Rectal smooth muscle tissue (tissue), 1 donor: Measurements from ENCODE around the gene ESRRA.
"Not testable (repeated sequence)": the region's sequence is repeated elsewhere in the genome, so short reads cannot be mapped to it uniquely, and the experiment has no call there.

Source experiments
- H3K27ac ChIP-seq: one replicate; pipeline ENCODE4 v1.7.0; 2013; ENCODE audit warnings: low read depth, low read length, inconsistent platforms
- H3K27me3 ChIP-seq: one replicate; pipeline ENCODE4 v1.7.0; 2013; ENCODE audit warnings: low read length; ENCODE audit not compliant: control insufficient read depth, insufficient read depth
- H3K36me3 ChIP-seq: one replicate; pipeline ENCODE4 v1.7.0; 2013; ENCODE audit warnings: low read length; ENCODE audit not compliant: control insufficient read depth, insufficient read depth
- H3K4me1 ChIP-seq: one replicate; pipeline ENCODE4 v1.7.0; 2013; ENCODE audit warnings: low read length; ENCODE audit not compliant: control insufficient read depth, insufficient read depth
- H3K4me3 ChIP-seq: one replicate; pipeline ENCODE4 v1.7.0; 2013; ENCODE audit warnings: low read length
- H3K9ac ChIP-seq: one replicate; pipeline ENCODE4 v1.7.0; 2013; ENCODE audit warnings: low read length

Gene ESRRA

DNA sequence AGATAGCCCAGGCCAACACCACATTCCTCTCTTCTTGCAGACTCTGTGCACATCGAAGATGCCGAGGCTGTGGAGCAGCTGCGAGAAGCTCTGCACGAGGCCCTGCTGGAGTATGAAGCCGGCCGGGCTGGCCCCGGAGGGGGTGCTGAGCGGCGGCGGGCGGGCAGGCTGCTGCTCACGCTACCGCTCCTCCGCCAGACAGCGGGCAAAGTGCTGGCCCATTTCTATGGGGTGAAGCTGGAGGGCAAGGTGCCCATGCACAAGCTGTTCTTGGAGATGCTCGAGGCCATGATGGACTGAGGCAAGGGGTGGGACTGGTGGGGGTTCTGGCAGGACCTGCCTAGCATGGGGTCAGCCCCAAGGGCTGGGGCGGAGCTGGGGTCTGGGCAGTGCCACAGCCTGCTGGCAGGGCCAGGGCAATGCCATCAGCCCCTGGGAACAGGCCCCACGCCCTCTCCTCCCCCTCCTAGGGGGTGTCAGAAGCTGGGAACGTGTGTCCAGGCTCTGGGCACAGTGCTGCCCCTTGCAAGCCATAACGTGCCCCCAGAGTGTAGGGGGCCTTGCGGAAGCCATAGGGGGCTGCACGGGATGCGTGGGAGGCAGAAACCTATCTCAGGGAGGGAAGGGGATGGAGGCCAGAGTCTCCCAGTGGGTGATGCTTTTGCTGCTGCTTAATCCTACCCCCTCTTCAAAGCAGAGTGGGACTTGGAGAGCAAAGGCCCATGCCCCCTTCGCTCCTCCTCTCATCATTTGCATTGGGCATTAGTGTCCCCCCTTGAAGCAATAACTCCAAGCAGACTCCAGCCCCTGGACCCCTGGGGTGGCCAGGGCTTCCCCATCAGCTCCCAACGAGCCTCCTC, 10.6 kb downstream of the ESRRA start:
- not testable (repeated sequence) for H3K9ac ChIP-seq, H3K27me3 ChIP-seq, H3K4me1 ChIP-seq, H3K27ac ChIP-seq, H3K36me3 ChIP-seq, H3K4me3 ChIP-seq

DNA sequence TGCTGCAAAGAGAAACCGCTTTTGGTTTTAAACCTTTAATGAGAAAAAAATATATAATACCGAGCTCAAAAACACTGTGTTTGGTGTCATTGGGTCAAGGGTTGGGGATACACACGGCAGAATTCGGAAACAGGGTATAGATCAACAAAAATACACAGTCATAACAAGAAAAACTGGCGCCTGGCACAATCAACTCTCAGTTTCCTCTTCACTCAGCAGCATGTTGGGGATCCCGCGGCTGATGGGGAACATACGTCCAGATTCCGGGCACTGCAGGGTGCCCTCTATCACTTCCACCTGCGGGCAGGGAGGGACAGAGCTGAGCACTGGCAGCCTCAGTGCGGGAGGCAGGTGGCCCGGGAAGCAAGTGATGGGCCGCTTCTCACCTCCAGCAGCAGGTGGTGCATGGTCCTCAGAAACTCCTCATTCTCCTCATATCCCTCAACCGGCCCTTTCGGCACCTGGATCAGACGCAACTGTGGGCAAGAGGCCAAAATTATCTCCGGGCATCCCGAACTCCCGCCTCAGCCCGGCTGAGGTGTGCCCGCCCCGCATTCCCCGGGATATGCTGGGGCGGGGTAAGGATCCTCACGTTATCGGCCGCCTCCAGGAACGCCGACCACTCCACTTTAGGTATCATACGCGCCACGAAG, 11.5 kb downstream of the ESRRA start:
- H3K4me3 ChIP-seq, result peak overlapping the region; percentile 78
- H3K27me3 ChIP-seq, result no peaks in the 10 kb centered on the region
- peaks cover 12% of the 10 kb centered on the region for H3K36me3 ChIP-seq
- H3K4me1 ChIP-seq, result peaks cover 4% of the 10 kb centered on the region
- peak overlapping the region; percentile 97 for H3K27ac ChIP-seq
- peak overlapping the region; percentile 66 for H3K9ac ChIP-seq

DNA sequence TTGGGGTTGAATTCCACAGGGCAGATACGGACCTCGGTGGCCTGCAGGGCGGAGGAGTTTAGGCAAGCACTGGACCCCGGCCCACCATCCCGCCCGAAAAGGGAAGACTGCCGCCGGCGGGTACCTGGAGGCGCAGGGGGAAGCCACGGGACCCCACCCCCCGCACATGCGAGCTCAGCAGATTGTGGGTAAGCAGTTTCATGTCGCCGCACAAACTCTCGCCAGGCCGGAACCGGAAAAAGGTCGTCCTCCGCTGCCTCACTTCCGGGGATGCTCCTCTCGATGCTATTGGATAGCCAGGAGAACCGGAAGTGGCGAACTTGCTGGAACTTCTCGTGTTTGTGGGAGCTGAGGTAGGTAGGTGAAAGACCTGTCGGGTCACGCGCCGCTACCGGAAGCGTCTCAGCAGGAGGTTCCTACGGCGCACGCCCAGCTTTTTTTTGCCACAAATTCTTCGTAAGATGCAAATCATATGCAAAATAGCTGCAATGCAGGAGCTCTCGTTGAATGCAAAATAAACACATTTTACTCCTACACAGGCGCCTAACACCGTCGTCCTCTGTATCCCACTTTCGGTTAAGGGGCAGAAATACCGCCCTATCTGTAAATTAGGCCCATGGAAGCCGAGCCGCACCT, 12.1 kb downstream of the ESRRA start, which contains the start of gene TRMT112:
Gene TRMT112 (minus strand): TSS at position 235 of the 636 bp plus-strand sequence. CDS start 33 bp downstream, at position 202.
- Histone ChIP-seq H3K27ac (peak within 1 kb of the TSS; percentile 97), H3K4me3 (peak within 1 kb of the TSS; percentile 78), H3K36me3 (peaks cover 13% of the 10 kb centered on the region), H3K9ac (peak within 1 kb of the TSS; percentile 72), H3K27me3 (no peaks in the 10 kb centered on the region), H3K4me1 (peaks cover 4% of the 10 kb centered on the region)

DNA sequence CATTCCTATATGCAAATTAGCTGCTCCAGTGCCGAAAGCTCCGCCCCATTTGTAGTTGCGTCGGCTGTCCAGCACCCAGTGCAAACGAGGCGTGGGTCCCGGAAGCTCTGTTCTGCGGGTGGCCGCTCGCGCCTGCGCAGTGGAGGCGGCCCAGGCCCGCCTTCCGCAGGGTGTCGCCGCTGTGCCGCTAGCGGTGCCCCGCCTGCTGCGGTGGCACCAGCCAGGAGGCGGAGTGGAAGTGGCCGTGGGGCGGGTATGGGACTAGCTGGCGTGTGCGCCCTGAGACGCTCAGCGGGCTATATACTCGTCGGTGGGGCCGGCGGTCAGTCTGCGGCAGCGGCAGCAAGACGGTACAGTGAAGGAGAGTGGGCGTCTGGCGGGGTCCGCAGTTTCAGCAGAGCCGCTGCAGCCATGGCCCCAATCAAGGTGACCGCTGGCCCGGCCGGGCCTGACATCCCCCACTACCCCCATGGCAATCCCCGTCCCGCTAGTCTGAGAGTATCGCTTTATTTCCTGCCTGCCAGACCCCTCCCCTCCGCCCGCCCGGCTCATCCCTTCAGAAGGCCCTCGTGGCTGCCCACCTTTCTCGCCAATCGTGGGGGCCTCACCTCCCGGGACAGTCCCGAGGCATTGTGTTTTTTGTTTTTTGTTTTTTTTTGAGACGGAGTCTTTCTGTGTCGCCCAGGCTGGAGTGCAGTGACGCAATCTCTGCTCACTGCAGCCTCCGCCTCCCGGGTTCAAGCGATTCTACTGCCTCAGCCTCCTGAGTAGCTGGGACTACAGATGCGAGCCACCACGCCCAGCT, 12.8 kb downstream of the ESRRA start, which contains the start of gene PRDX5:
Gene PRDX5 (plus strand): TSS at position 161 of the 805 bp plus-strand sequence. CDS start 95 bp downstream, at position 256.
- peaks cover 15% of the 10 kb centered on the region for H3K36me3 ChIP-seq
- peak within 1 kb of the TSS; percentile 78 for H3K4me3 ChIP-seq
- H3K4me1 ChIP-seq, result peaks cover 4% of the 10 kb centered on the region
- no peaks in the 10 kb centered on the region for H3K27me3 ChIP-seq
- peak within 1 kb of the TSS; percentile 97 for H3K27ac ChIP-seq
- peak within 1 kb of the TSS; percentile 72 for H3K9ac ChIP-seq

DNA sequence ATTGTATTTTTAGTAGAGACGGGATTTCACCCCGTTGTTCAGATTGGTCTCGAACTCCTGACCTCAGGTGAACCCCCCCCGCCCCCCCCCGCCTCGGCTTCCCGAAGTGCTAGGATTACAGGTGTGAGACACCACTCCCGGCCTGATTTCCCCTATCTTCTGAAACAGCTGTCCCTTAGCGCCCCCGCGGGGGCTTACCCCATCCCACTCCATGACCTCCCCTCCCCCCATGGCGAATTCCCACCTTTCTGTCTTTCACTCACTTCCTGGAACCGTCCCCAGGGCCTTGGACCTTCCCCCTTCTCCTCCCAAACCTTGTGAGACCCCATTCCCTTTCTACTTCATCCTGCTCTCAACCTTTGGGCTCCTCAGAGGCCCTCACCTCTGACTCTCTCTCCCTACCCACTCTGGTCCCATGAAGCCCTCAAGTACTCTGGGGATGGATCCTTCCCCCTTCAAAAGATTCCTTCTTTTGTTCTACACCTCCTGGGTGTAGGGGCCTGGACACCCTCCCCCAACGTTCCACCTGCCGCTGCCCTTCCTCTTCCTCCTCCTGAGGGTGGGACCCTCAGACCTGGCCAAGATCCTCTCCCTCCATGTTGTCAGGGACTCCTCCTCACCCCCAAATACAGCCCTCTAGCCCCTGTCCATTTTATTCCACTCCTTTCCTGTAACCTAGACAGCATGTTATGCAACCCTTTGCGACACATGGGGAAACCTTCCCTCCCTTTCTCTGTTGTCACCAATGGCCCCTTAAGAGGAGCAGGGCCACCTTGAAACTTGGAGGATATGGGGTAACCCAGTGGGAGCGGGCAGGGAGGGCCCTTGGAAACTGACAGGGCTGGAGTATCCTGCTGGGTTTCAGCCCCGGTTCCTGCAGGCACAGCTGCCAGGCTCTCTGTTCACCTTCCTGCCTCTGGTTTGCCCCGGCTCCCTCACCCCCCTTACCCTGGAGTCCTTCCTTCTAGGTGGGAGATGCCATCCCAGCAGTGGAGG, 13.7 kb downstream of the ESRRA start:
- Histone ChIP-seq H3K27me3 (no peaks in the 10 kb centered on the region), H3K9ac (peak overlapping the region; percentile 42), H3K4me3 (peak overlapping the region; percentile 78), H3K4me1 (peaks cover 4% of the 10 kb centered on the region), H3K36me3 (peaks cover 15% of the 10 kb centered on the region), H3K27ac (peak overlapping the region; percentile 97)

DNA sequence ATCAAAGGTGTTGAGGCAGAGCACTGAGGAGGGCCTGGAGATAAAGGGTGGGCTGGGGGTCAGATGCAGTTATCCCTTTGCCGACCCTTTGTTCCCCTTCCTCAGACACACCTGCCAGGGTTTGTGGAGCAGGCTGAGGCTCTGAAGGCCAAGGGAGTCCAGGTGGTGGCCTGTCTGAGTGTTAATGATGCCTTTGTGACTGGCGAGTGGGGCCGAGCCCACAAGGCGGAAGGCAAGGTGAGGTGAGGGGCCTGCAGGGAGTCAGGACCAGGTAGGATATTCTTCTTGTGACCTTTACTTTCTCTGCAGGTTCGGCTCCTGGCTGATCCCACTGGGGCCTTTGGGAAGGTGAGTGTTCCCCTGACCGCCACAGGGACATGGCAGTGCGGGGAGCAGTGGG, 15.2 kb downstream of the ESRRA start:
- Histone ChIP-seq H3K27ac (no peak overlapping the region), H3K36me3 (peaks cover 9% of the 10 kb centered on the region)

DNA sequence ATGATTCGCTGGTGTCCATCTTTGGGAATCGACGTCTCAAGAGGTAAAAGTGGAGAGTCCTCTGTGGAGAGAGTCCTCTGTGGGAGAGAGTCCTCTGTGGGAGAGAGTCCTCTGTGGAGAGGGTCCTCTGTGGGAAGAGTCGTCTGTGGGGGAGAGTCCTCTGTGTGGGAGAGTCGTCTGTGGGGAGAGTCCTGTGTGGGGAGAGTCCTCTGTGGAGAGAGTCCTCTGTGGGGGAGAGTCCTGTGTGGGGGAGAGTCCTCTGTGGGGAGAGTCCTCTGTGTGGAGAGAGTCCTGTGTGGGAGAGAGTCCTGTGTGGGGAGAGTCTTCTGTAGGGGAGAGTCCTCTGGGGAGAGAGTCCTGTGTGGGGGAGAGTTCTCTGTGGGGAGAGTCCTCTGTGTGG, 15.7 kb downstream of the ESRRA start:
- no peak overlapping the region for H3K9ac ChIP-seq
- no peaks in the 10 kb centered on the region for H3K27me3 ChIP-seq
- no peak overlapping the region for H3K4me3 ChIP-seq
- H3K27ac ChIP-seq, result no peak overlapping the region
- H3K4me1 ChIP-seq, result peaks cover 4% of the 10 kb centered on the region
- H3K36me3 ChIP-seq, result peaks cover 8% of the 10 kb centered on the region

More for the DNA sequence above, 15.2 kb downstream of the ESRRA start:
- peaks cover 4% of the 10 kb centered on the region for H3K4me1 ChIP-seq
- H3K4me3 ChIP-seq, result no peak overlapping the region
- H3K27me3 ChIP-seq, result no peaks in the 10 kb centered on the region
- no peak overlapping the region for H3K9ac ChIP-seq

DNA sequence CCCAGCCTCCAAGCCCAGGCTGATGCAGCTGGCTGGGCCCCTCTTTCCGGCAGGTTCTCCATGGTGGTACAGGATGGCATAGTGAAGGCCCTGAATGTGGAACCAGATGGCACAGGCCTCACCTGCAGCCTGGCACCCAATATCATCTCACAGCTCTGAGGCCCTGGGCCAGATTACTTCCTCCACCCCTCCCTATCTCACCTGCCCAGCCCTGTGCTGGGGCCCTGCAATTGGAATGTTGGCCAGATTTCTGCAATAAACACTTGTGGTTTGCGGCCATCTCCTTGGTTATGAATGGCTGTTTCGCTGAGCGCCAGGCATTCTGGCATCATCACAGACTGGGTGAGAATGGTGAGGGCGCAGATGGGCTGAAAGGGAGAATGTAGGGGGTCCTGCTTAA, 16.2 kb downstream of the ESRRA start:
- H3K4me3 ChIP-seq, result no peak overlapping the region
- peaks cover 8% of the 10 kb centered on the region for H3K36me3 ChIP-seq
- peaks cover 4% of the 10 kb centered on the region for H3K4me1 ChIP-seq
- no peak overlapping the region for H3K27ac ChIP-seq
- H3K9ac ChIP-seq, result no peak overlapping the region
- H3K27me3 ChIP-seq, result no peaks in the 10 kb centered on the region

DNA sequence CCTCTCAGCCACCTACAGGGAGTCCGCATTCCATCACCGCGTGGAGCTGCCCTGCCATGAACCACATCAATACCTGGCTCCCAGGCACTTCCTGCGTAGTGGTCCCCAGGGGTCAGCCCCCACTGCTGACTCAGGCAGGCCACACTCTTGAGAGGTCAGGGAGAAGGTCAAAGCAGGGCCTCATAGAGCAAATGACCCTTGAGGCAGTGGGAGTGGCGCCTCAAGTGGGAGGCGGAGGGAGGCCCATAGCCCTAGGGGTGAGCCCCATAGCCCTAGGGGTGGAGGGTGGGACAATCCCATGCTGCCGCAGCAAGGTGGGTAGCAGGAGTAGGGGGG, 17.6 kb downstream of the ESRRA start:
- Histone ChIP-seq H3K4me1 (peaks cover 4% of the 10 kb centered on the region), H3K9ac (no peak overlapping the region), H3K27me3 (no peaks in the 10 kb centered on the region), H3K27ac (no peak overlapping the region), H3K36me3 (peaks cover 8% of the 10 kb centered on the region), H3K4me3 (no peak overlapping the region)

DNA sequence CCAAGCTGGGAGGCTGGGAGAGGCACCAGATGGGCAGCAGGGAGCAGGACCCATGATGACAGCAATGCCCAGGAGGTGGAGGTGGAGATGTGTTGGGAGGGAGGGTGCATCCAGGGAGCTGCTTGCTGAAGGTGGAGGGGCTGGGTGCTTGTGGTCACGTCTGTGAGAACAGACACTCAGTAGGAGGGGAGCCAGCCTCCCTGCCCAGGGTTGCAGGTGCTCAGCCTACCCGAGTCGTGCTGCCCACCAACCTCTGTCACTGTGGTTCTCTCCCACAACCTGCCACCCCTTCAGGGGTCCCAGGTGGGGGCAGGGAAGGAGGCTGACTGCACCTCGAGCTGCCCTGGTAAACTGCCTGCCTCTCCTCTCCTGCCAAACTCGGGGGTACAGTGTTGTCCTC, 18.0 kb downstream of the ESRRA start:
- H3K9ac ChIP-seq, result no peak overlapping the region

DNA sequence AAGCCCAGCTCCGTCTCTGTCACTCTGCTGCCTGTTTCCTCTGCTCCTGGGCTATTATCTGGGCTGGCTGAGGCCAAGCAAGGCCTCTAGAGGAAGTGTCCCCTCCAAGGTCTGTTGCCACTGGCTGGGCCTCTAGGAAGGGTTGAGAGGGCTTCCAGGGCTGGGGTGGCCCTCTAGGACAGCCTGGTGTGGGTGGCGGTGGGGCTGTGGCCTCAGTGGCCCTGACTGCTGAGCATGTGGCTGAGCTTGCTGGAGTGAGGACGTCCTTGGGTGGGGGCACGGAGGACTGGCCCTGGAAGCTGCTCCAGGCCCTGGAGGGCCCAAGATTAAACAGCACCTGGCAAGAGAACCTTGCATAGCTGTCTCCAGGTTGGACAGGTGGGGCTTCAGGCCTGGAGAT, 18.7 kb downstream of the ESRRA start:
- not testable (repeated sequence) for H3K4me1 ChIP-seq, H3K27ac ChIP-seq, H3K4me3 ChIP-seq, H3K27me3 ChIP-seq, H3K9ac ChIP-seq, H3K36me3 ChIP-seq

More for the DNA sequence above, 18.0 kb downstream of the ESRRA start:
- peaks cover 4% of the 10 kb centered on the region for H3K4me1 ChIP-seq
- H3K36me3 ChIP-seq, result peaks cover 8% of the 10 kb centered on the region
- H3K27me3 ChIP-seq, result no peaks in the 10 kb centered on the region
- no peak overlapping the region for H3K4me3 ChIP-seq
- no peak overlapping the region for H3K27ac ChIP-seq
